Parathyroid adenoma (tissue), 2 donors: ENCODE measurements around the gene WDR5.

Experiments used
- H2AFZ ChIP-seq: fragments of 300-600 bp; sonication (generic); one replicate; pipeline ENCODE4 v1.7.0; 2017; ENCODE audit warnings: antibody characterized with exemption, mild to moderate bottlenecking
- H3K27ac ChIP-seq: fragments of 300-600 bp; sonication (generic); one replicate; pipeline ENCODE4 v1.7.0; 2017
- H3K27me3 ChIP-seq: fragments of 300-600 bp; sonication (generic); one replicate; pipeline ENCODE4 v1.7.0; 2017; ENCODE audit warnings: low read length; ENCODE audit not compliant: control insufficient read depth, insufficient read depth
- H3K36me3 ChIP-seq: fragments of 300-600 bp; sonication (generic); one replicate; pipeline ENCODE4 v1.7.0; 2017; ENCODE audit warnings: low read length; ENCODE audit not compliant: control insufficient read depth, insufficient read depth
- H3K4me1 ChIP-seq: fragments of 300-600 bp; sonication (generic); one replicate; pipeline ENCODE4 v1.7.0; 2017; ENCODE audit warnings: control low read depth
- H3K4me2 ChIP-seq: fragments of 300-600 bp; sonication (generic); one replicate; pipeline ENCODE4 v1.7.0; 2017; ENCODE audit warnings: low read length
- H3K4me3 ChIP-seq: fragments of 300-600 bp; sonication (generic); one replicate; pipeline ENCODE4 v1.7.0; 2017; ENCODE audit warnings: low read depth, low read length
- H3K79me2 ChIP-seq: fragments of 300-600 bp; sonication (generic); one replicate; pipeline ENCODE4 v1.7.0; 2017; ENCODE audit warnings: control low read depth
- H3K9ac ChIP-seq: fragments of 300-600 bp; sonication (generic); one replicate; pipeline ENCODE4 v1.7.0; 2017; ENCODE audit warnings: mild to moderate bottlenecking
- H3K9me3 ChIP-seq: fragments of 300-600 bp; sonication (generic); one replicate; pipeline ENCODE4 v1.7.0; 2017; ENCODE audit warnings: low read length; ENCODE audit not compliant: control insufficient read depth
- TF ChIP-seq, protein P1 (sequence below): fragments of 300-600 bp; sonication (generic); IDR thresholded peaks from one replicate; pipeline ENCODE4 v1.7.0; 2017; ENCODE audit warnings: antibody characterized with exemption, mild to moderate bottlenecking
- donor health status: primary hyperparathyroidism.

Gene WDR5

DNA sequence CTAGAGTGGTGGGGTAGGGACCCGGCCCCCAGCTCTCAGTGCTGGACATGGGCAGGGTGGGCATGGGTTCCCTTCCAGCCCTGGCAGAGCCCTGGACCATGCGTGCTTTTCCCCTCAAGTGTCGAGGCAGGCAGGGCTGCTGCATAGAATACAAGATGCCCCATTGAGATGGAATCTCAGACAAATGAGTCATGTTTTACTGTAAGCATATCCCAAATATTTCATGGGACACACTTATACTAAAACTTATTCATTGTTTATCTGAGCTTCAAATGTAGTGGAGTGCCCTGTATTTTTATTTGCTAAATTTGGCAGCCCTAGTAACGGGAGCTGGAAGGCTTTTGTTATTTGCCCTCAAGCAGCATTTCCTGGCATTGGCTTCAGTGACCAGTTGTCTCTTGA lies 31.6 kb downstream of the WDR5 start:
- H3K27ac ChIP-seq: no peak overlapping the region
- no peaks in the 10 kb centered on the region for H3K9me3 ChIP-seq
- H3K4me3 ChIP-seq: no peak overlapping the region
- TF ChIP-seq, protein P1, sequence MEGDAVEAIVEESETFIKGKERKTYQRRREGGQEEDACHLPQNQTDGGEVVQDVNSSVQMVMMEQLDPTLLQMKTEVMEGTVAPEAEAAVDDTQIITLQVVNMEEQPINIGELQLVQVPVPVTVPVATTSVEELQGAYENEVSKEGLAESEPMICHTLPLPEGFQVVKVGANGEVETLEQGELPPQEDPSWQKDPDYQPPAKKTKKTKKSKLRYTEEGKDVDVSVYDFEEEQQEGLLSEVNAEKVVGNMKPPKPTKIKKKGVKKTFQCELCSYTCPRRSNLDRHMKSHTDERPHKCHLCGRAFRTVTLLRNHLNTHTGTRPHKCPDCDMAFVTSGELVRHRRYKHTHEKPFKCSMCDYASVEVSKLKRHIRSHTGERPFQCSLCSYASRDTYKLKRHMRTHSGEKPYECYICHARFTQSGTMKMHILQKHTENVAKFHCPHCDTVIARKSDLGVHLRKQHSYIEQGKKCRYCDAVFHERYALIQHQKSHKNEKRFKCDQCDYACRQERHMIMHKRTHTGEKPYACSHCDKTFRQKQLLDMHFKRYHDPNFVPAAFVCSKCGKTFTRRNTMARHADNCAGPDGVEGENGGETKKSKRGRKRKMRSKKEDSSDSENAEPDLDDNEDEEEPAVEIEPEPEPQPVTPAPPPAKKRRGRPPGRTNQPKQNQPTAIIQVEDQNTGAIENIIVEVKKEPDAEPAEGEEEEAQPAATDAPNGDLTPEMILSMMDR: no peak
- no peaks in the 10 kb centered on the region for H3K36me3 ChIP-seq
- no peak overlapping the region for H3K9ac ChIP-seq
- H3K4me1 ChIP-seq: no peaks in the 10 kb centered on the region
- H3K79me2 ChIP-seq: no peaks in the 10 kb centered on the region
- no peaks in the 10 kb centered on the region for H3K27me3 ChIP-seq
- no peak overlapping the region for H3K4me2 ChIP-seq
- H2AFZ ChIP-seq: no peak overlapping the region

- Histone ChIP-seq H3K4me1 (no peaks in the 10 kb centered on the region), H2AFZ (no peak overlapping the region), H3K9ac (no peak overlapping the region), H3K4me3 (no peak overlapping the region), H3K4me2 (no peak overlapping the region), H3K36me3 (no peaks in the 10 kb centered on the region), H3K27ac (no peak overlapping the region), H3K9me3 (no peaks in the 10 kb centered on the region), H3K27me3 (no peaks in the 10 kb centered on the region), H3K79me2 (no peaks in the 10 kb centered on the region)
- TF ChIP-seq, protein P1: no peak
These were observed 33.1 kb downstream of the WDR5 start for GRCh38 chr9:134168757-134169550.

GRCh38 chr9:134169724-134170401 lies 34.0 kb downstream of the WDR5 start:
- Histone ChIP-seq H3K27ac (no peak overlapping the region), H3K79me2 (no peaks in the 10 kb centered on the region), H3K4me1 (no peaks in the 10 kb centered on the region), H3K9ac (no peak overlapping the region), H3K4me3 (no peak overlapping the region), H3K4me2 (no peak overlapping the region), H3K36me3 (no peaks in the 10 kb centered on the region), H3K27me3 (no peaks in the 10 kb centered on the region), H3K9me3 (no peaks in the 10 kb centered on the region), H2AFZ (no peak overlapping the region)
- TF ChIP-seq, protein P1: no peak

GRCh38 chr9:134170532-134171315 lies 34.8 kb downstream of the WDR5 start:
- Histone ChIP-seq H3K9ac (no peak overlapping the region), H3K4me1 (no peaks in the 10 kb centered on the region), H3K4me3 (no peak overlapping the region), H3K79me2 (no peaks in the 10 kb centered on the region), H3K27ac (no peak overlapping the region), H3K27me3 (no peaks in the 10 kb centered on the region), H3K36me3 (no peaks in the 10 kb centered on the region), H3K4me2 (no peak overlapping the region), H3K9me3 (no peaks in the 10 kb centered on the region), H2AFZ (no peak overlapping the region)
- TF ChIP-seq, protein P1: no peak
